H1 (cell line): ENCODE data around the gene CEP68. TPM values are rescaled to one million over a fixed set of nuclear protein-coding genes. Genes with fewer than 3 reads are reported as not detected.

ENCODE experiments used
- CBX8 ChIP-seq: fragments of 300-800, 300-1000 bp; sonication (generic); IDR thresholded peaks from 2 replicates; pipeline ENCODE4 v1.7.1; 2016; ENCODE audit warnings: low read depth, low read length, borderline replicate concordance
- EGR1 ChIP-seq: IDR thresholded peaks from 2 replicates; pipeline ENCODE4 v1.6.1; 2011; ENCODE audit warnings: low read depth, low read length, borderline replicate concordance
- JUN ChIP-seq: IDR thresholded peaks from 2 replicates; pipeline ENCODE4 v1.6.1; 2011; ENCODE audit warnings: low read depth, mild to moderate bottlenecking, improper control_type of control experiment, low read length
- KDM4A ChIP-seq: IDR thresholded peaks from one replicate; pipeline ENCODE4 v1.7.1; 2012; ENCODE audit warnings: low read depth, mild to moderate bottlenecking, moderate library complexity, low read length, inconsistent platforms; ENCODE audit not compliant: severe bottlenecking
- POU5F1 ChIP-seq: IDR thresholded peaks from 2 replicates; pipeline ENCODE4 v1.6.1; 2011; ENCODE audit warnings: low read depth, mild to moderate bottlenecking, low read length, moderate library complexity
- RBBP5 ChIP-seq: IDR thresholded peaks from 2 replicates; pipeline ENCODE4 v1.7.1; 2012; ENCODE audit warnings: low read depth, mild to moderate bottlenecking, inconsistent platforms, low read length, moderate library complexity, borderline replicate concordance
- RNF2 ChIP-seq: fragments of 200-900, 300-1000 bp; sonication (generic); IDR thresholded peaks from 2 replicates; pipeline ENCODE4 v1.7.1; 2016; ENCODE audit warnings: borderline replicate concordance, low read depth, mild to moderate bottlenecking, antibody characterized with exemption, low read length; ENCODE audit not compliant: poor library complexity, severe bottlenecking; ENCODE audit errors: missing control alignments
- SP1 ChIP-seq: IDR thresholded peaks from 2 replicates; pipeline ENCODE4 v1.6.1; 2011; ENCODE audit warnings: low read depth, low read length
- polyA plus RNA-seq, 7 experiments: library from polyadenylated mRNA; depleted of rRNA in 3 of 7; stranded (reverse) in 5 of 7; unstranded in 2 of 7; fragments of >200 nt in 5 of 7; fragments of 200-250 nt in 2 of 7; gene quantifications; 1 replicate in 5 of 7; 2 replicates in 1 of 7; 4 replicates in 1 of 7; pipeline versions ENCODE4 v1.2.1 to v1.2.3, GENCODE V29; 2011 to 2013; ENCODE audit warnings: missing spikeins in 2 of 7, mixed read lengths in 2 of 7
- total RNA-seq: library from RNA; stranded (reverse); fragmentation: NEBNext Ultra II Directional; extraction: Animal tissue kit (Norgen Biotek cat#: 25700); gene quantifications from 2 replicates; pipeline ENCODE4 v1.2.1, GENCODE V29; 2021

Gene CEP68
- total and polyA plus RNA-seq, 2 of the 8 experiments (the other 6 are each of a cell fraction or from before 2014, with no cell fraction given) = 23.2 to 24.7 TPM

- TF ChIP-seq RNF2 (no peak), EGR1 (no peak), CBX8 (no peak), KDM4A (no peak), SP1 (no peak), POU5F1 (no peak), JUN (no peak), RBBP5 (no peak)
Observed at GRCh38 chr2:65077898-65078297, 21.7 kb downstream of the CEP68 start (continued).
